ENCODE data around the gene LPXN.

Gene LPXN

DNA sequence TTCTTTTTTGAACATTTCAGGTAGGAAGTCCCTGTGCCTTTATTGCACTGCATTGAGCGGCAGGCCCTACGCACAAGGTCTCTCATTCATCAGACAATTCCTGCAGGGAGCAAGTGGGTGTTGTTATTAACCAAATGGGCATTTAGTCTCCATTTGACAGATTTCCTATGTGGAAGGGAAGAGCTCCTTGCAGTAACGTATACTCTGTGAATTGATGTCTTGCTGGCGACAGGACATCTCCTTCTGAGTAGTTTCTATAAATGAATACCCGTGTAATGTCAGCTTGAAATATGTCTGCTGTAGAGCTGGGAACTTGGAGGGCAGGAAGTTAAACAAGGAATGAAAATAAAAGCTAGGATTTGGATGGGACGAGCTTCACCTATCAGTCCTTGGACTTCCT, 71.4 kb downstream of the LPXN start:
- TF ChIP-seq ZFX (IDR thresholded peaks at IDR 0.05; ENCODE audit: borderline replicate concordance): no peak
- TF ChIP-seq, protein P1, sequence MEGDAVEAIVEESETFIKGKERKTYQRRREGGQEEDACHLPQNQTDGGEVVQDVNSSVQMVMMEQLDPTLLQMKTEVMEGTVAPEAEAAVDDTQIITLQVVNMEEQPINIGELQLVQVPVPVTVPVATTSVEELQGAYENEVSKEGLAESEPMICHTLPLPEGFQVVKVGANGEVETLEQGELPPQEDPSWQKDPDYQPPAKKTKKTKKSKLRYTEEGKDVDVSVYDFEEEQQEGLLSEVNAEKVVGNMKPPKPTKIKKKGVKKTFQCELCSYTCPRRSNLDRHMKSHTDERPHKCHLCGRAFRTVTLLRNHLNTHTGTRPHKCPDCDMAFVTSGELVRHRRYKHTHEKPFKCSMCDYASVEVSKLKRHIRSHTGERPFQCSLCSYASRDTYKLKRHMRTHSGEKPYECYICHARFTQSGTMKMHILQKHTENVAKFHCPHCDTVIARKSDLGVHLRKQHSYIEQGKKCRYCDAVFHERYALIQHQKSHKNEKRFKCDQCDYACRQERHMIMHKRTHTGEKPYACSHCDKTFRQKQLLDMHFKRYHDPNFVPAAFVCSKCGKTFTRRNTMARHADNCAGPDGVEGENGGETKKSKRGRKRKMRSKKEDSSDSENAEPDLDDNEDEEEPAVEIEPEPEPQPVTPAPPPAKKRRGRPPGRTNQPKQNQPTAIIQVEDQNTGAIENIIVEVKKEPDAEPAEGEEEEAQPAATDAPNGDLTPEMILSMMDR (IDR thresholded peaks at IDR 0.05): no peak
- no peak overlapping the region for H3K27ac ChIP-seq

DNA sequence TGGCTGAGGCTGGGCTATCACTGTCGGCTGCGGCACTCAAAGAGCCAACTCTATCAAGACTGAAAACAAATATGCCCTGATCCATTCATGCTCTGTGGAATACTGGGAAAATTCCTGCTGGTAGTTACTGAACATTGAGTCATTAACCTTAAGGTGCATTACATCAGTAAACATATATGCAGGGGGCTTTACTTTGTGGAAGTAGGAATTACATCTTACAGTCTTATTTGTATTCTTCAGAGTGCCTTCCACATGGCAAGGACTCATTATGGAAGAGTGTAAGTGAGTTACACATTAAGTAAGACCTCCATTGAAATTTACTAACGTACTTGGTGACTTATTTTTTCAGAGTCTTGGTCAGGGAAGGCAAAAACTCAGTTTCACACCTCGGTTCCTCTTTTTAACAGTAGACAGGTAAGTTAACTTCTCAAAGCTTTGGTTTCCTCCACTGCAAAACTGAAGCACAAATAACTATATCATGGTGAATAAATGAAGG, 72.2 kb downstream of the LPXN start:
- no peak overlapping the region for H3K27ac ChIP-seq
- TF ChIP-seq, protein P1 (IDR thresholded peaks at IDR 0.05): no peak
- TF ChIP-seq ZFX (IDR thresholded peaks at IDR 0.05; ENCODE audit: borderline replicate concordance): no peak

DNA sequence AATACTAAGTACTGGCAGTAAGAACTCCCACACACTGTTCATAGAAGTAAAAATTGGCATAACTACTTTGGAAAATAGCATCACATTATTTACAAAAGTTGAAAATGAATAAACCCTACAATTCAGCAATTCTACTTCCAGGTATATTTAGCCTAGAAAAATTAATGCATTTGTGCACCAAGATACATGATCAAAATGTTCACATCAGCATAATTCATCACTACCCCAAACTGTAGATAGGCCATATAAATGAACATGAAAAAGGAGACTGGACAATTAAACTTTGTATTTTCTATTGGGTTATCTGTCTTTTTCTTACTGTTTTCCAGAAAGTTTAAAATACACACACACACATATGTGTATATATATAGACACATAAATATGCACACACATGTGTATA, 73.7 kb downstream of the LPXN start:
- H3K27ac ChIP-seq: no peak overlapping the region
- TF ChIP-seq, protein P1 (IDR thresholded peaks at IDR 0.05): no peak
- no peak for TF ChIP-seq ZFX (IDR thresholded peaks at IDR 0.05; ENCODE audit: borderline replicate concordance)

DNA sequence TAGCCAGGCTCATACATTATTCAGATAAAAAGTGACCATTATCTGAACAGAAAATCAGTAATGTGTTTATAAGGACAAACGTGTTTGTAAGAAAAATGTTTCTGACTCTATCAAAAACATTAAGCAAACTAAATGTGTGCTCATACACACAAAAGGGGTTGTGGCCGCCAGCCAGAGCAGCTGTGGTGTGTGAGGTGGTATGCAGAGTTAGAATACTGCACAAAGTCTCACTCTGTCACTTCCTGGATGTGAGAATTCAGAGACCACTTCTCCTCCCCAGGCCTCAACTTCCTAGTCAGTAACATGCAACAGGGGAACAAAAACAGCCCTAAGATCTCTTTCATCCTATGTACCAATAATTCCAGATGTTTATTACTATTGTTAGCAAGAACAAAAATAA, 77.2 kb downstream of the LPXN start:
- TF ChIP-seq, protein P1 (IDR thresholded peaks at IDR 0.05): no peak
- no peak for TF ChIP-seq ZFX (IDR thresholded peaks at IDR 0.05; ENCODE audit: borderline replicate concordance)
- no peak overlapping the region for H3K27ac ChIP-seq

DNA sequence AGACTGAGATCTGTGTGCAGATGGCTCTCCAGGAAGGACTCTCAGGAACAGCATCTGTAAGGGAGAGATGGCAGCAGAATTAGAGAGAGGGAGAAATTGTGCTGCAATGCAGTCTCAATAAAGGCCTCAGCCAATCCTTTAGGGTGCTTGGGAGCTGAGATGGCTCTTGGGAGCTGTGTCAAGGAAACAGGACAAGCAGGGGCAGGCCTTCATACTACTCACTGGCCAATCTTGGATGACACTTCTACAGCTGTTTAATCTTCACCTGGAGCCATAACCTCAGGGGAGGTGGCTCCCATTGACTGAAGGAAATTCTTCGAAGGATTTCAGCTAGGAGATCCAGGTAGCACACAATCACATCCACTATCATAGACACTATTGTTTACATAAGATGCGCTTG, 77.7 kb downstream of the LPXN start:
- TF ChIP-seq ZFX (IDR thresholded peaks at IDR 0.05; ENCODE audit: borderline replicate concordance): no peak
- TF ChIP-seq, protein P1 (IDR thresholded peaks at IDR 0.05): no peak
- no peak overlapping the region for H3K27ac ChIP-seq

DNA sequence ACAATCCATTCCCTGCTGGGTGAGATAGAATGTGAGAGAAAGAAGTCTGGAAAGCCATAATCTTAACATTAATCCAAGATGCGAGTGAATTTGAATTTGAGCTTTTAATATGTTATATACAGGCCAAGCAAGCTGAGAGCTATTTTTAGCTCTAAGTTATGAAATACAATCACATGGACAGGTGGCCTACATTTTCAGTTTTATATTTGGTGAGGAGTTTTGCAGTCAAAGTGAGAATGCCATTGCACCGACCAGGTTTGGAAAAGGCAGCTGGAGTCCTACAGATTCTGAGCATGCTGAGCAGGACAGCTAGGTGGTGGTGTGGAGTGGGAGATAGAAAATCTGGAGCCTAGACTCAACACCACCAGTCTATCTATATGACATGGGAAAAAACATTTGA, 79.8 kb downstream of the LPXN start:
- TF ChIP-seq, protein P1 (IDR thresholded peaks at IDR 0.05): no peak
- no peak for TF ChIP-seq ZFX (IDR thresholded peaks at IDR 0.05; ENCODE audit: borderline replicate concordance)
- no peak overlapping the region for H3K27ac ChIP-seq

DNA sequence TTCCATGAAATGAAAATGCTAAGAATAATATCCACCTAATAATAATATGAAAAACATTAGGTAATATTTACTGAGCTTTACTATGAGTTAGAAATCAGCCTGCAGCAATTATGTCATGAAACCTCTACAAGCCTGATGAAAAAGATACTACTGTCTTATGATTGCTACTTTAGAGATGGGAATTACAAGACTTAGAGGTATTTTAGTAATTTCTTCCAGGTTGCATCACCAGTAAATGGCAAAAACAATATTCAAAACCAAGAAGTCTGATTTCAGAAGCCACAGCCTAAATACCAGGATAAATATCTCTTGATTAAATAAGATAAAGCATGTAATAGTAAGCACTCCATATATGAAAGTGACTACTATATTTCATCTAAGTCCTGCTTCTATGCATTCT, 81.6 kb downstream of the LPXN start:
- TF ChIP-seq ZFX (IDR thresholded peaks at IDR 0.05; ENCODE audit: borderline replicate concordance): no peak
- TF ChIP-seq, protein P1 (IDR thresholded peaks at IDR 0.05): no peak
- no peak overlapping the region for H3K27ac ChIP-seq

Measured in 22Rv1 (cell line).